ENCODE measurements around the gene TEAD4. TPM values are rescaled to one million over a fixed set of nuclear protein-coding genes. Genes with fewer than 3 reads are reported as not detected.

The TEAD4 gene
- total RNA-seq, 1 experiment from 2014 or later = 96.8 TPM

GRCh38 chr12:2992724-2993123 lies 33.5 kb downstream of the TEAD4 start (continued):
- no peak for TF ChIP-seq TCF7 (CRISPR knock-in tag; IDR thresholded peaks at IDR 0.05; ENCODE audit: low read depth)

GRCh38 chr12:2997989-2998670 lies 38.9 kb downstream of the TEAD4 start:
- H3K4me1 Mint-ChIP-seq = peaks cover 47% of the 10 kb centered on the region
- peaks cover 38% of the 10 kb centered on the region for H3K36me3 Mint-ChIP-seq
- H3K27me3 Mint-ChIP-seq (ENCODE audit: low read depth) = no peaks in the 10 kb centered on the region
- TF ChIP-seq AFF4 (CRISPR knock-in tag; IDR thresholded peaks at IDR 0.05; ENCODE audit: borderline replicate concordance) (no peak), PRDM15 (CRISPR knock-in tag; IDR thresholded peaks at IDR 0.05) (no peak), ZNF317 (CRISPR knock-in tag; IDR thresholded peaks at IDR 0.05; ENCODE audit: borderline replicate concordance, low read depth) (no peak)
- ChIA-PET POLR2A (interaction anchor here (1.0 to 1.3 kb wide), 3 partner anchors 35 to 107 kb away, joined by 3 to 12 read pairs (median 3); partner anchors contain the start of gene TEAD4), CTCF (interaction anchor here (0.9 to 2.0 kb wide), 12 partner anchors 8 to 302 kb away, joined by 3 to 13 read pairs (median 4); no protein-coding TSS in a partner anchor)
- no peaks in the 10 kb centered on the region for H3K9me3 Mint-ChIP-seq
- ATAC-seq (no peak), DNase-seq (ENCODE audit: low spot score) (no peak)
- H3K27ac Mint-ChIP-seq = peak overlapping the region; percentile 92
- H3K4me3 Mint-ChIP-seq = peak overlapping the region; percentile 40

- peak overlapping the region; percentile 40 for H3K4me3 Mint-ChIP-seq
- ChIA-PET CTCF (interaction anchor here (0.7 to 2.0 kb wide), 14 partner anchors 8 to 302 kb away, joined by 3 to 13 read pairs (median 4); no protein-coding TSS in a partner anchor), POLR2A (interaction anchor here (1.0 to 1.3 kb wide), 4 partner anchors 12 to 108 kb away, joined by 3 to 12 read pairs (median 4); partner anchors contain the start of gene TEAD4)
- H3K4me1 Mint-ChIP-seq = peaks cover 49% of the 10 kb centered on the region
- no peaks in the 10 kb centered on the region for H3K9me3 Mint-ChIP-seq
- ATAC-seq (peak; percentile 75), DNase-seq (ENCODE audit: low spot score) (peak; percentile 68)
- H3K36me3 Mint-ChIP-seq = peaks cover 35% of the 10 kb centered on the region
- H3K27ac Mint-ChIP-seq = peak overlapping the region; percentile 92
- H3K27me3 Mint-ChIP-seq (ENCODE audit: low read depth) = no peaks in the 10 kb centered on the region
- TF ChIP-seq ZNF281 (CRISPR knock-in tag; IDR thresholded peaks at IDR 0.05) (0 out of 2 replicates have a peak, but pooled peaks have one; percentile 60), ZNF512 (CRISPR knock-in tag; IDR thresholded peaks at IDR 0.05; ENCODE audit: borderline replicate concordance) (no peak), ZNF121 (CRISPR knock-in tag; IDR thresholded peaks at IDR 0.05) (peak; percentile 74), MYBL2 (CRISPR knock-in tag; IDR thresholded peaks at IDR 0.05) (no peak), OVOL2 (CRISPR knock-in tag; IDR thresholded peaks at IDR 0.05; ENCODE audit: borderline replicate concordance) (no peak), ZNF423 (CRISPR knock-in tag; IDR thresholded peaks at IDR 0.05) (peak; percentile 76), TP53 (CRISPR knock-in tag; IDR thresholded peaks at IDR 0.05) (no peak), ZNF425 (CRISPR knock-in tag; conservative IDR thresholded peaks at IDR 0.05) (no peak), SP1 (CRISPR knock-in tag; conservative IDR thresholded peaks at IDR 0.05) (0 out of 2 replicates have a peak, but pooled peaks have one; percentile 40), ETV6 (CRISPR knock-in tag; IDR thresholded peaks at IDR 0.05) (no peak), ZNF317 (CRISPR knock-in tag; IDR thresholded peaks at IDR 0.05; ENCODE audit: borderline replicate concordance, low read depth) (no peak), ATF3 (CRISPR knock-in tag; conservative IDR thresholded peaks at IDR 0.05) (no peak), HMGA2 (CRISPR knock-in tag; IDR thresholded peaks at IDR 0.05) (no peak)
Measured at GRCh38 chr12:2998789-2999264, 39.6 kb downstream of the TEAD4 start.

Data from WTC11 (cell line).